GM19240 (cell line): ENCODE measurements around the gene GFRA1.
"Not testable (repeated sequence)": the region's sequence is repeated elsewhere in the genome, so short reads cannot be mapped to it uniquely, and the experiment has no call there.

Experiments
- DNase-seq: peaks from one replicate; pipeline ENCODE4 v3.0.0; 2011; ENCODE audit warnings: low spot score; ENCODE audit not compliant: insufficient read length

Gene GFRA1

DNA sequence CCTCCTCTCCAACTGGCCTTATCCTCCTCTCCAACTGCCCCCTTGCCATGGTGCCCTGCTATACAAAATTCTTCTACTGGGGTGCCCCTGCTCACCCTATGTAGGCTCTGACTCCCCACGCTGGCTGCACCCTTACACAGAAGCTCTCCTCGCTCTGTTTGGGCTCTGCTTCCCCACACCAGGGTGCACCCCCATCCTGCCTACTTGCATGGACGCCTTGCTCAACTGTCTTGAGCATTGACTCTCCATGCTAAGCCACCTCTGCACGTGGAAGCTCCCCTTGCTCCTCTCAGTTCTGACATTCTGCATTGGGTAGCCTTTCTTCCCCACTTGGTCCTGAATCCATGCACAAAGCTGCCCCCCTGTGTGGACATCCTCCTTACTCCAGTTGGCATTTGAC, 231.1 kb downstream of the GFRA1 start:
- no peak for DNase-seq

DNA sequence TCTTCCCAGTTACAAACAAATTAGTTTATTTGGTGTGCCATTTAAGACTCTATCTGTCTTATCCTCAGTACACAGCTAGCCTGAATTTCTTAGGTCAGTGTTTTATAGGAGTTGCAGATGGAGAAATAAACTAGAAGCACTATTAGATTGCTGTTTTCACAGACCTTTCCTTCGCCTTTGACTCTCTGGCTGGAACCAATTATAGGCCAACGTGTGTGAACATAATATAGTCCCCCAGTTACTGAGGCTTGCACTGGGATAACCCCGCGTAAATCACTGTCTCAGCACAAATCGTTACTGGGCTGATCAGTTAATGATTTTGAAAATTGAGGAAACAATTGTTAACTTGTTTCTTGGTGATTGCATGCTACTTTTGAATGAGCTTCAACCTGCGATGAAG, 233.4 kb downstream of the GFRA1 start:
- DNase-seq, result no peak

DNA sequence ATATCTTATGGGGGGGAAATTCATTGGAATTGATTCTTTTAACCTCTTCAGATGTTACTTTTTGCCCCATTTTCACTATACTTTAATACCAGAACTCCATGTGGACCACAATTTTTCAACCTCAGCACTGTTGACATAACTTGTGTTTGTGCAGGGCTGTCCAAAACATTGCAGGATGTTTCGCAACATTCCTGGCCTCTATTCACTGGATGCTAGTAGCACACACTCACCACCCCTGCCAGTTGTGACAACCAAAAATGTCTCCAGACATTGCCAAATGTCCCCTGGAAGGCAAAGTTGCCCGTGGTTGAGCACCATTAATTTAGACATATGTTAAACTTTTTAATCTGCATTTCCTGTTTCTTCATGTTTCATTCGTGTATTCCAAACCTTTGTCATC, 234.7 kb downstream of the GFRA1 start:
- DNase-seq, result no peak

DNA sequence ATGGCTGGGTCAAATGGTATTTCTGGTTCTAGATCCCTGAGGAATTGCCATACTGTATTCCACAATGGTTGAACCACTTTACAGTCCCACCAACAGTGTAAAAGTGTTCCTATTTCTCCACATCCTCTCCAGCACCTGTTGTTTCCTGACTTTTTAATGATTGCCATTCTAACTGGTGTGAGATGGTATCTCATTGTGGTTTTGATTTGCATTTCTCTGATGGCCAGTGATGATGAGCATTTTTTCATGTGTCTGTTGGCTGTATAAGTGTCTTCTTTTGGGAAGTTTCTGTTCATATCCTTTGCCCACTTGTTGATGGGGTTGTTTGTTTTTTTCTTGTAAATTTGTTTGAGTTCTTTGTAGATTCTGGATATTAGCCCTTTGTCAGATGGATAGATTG, 237.6 kb downstream of the GFRA1 start:
- DNase-seq, result not testable (repeated sequence)

DNA sequence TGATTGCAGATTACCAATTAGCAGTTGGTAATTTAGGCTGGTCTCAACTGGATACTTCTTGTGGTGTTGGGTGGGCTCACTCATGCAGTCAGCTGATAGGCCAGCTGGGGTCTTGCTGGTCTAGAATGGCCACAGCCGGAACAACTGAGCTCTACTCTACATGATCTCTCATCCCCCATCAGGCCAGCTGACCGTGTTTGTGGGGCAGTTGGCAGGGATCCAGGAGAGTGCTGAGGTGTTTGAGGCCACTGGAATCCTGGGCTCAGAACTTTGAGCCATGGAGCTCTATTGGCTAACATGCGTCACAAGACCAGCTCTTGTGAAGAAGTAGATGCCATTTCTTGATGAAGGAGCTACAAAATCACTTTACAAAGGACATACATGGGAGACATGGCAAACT, 242.4 kb downstream of the GFRA1 start:
- DNase-seq, result no peak

DNA sequence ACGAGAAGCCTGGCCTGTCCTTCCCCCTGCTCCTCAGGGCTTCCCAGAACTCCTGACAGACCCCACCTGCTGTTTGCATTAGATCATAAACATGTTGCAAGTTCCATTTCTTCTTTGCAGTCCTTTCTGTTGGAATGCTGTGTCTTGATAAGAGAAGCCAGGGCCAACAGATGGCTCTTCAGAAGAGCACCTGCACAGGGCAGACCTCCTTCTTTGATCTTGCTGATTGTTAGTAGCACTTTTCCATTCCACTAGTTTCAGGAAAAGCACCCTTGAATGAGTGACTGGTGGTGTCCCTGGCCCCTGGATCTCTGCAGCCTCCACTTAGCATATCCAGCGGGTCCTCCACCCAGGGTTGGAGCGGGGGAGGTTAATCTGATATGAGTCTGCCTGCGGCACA, 243.2 kb downstream of the GFRA1 start:
- no peak for DNase-seq

DNA sequence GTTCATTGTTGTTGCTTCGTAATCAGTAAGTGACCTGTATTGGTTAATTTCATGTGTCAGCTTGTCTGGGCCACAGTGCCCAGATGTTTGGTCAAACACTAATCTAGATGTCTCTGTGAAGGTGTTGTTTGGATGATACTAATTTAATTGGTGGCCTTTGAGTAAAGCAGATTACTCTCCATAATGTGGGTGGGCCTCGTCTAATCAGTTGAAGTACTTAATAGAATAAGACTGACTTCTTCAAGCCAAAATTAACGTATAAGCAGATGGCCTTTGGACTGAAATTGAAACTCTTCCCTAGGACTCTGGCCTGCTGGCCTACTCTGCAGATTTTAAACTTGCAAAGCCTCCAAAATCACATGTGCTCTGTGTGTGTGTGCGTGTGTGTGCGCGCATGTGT, 245.7 kb downstream of the GFRA1 start:
- DNase-seq, result no peak

DNA sequence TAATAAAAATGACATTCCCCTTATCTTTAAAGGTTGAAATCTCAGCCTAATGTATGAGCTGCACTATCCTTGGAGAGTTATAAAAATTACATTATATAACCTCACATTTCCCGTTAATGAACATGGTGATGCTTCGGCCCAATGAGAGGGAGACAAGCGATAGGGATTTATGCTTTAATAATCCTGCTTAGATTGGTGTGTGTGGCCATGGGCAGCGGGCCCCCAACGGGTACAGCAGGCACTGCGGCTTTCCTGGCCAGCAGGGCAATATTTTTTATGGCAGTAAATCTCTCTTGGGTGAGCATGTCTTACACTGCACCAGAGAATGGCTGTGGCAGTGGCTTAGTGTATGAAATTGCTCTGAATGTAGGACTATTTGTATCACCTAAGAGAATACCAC, 246.3 kb downstream of the GFRA1 start:
- DNase-seq, result no peak

DNA sequence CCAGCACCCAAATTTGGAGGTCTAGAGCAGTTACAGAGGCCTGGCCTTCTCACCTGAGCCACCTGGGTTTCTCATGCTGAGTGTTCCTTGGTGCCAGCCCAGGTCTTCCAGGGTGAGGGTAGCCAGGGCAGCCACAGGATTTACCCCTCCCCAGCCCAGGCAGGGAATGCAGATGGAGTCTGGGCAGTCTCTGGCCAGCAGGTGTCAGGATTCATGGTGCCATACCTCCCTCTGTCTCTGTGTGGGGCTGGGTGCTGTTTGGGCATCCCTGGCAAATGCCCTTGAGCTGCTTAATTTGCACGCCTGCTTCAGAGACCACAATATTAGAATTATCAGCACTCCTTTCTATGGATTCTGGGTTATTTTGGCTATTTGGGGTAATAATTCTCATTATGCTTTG, 246.7 kb downstream of the GFRA1 start:
- DNase-seq, result no peak

DNA sequence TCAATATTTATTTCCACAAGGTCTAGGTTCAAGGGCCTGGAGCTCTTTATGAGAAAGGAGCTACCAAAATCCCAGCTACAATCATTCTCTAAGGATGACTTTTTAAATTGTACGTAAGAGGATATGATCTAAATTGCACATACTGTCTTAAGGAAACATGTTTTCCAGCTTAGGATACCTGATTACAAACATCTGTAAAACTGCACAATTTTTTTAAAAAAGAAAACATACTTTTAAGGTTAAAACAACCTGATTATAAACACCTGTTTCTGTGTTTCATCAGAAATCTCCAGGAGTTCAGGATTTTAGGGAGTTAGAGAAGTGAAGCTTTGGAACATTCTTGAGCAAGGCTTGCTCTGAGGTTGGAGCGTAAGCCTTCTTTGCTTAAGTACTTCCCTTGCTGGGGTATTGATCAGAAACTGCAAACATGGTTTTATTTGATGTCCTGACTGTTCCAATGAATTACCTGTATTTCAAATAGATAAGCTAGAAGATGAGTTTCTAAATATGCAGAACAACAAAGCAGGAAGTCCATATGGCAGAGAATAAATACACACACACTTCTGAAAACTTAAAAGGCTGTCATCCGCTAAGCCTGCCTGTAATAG, 248.6 kb downstream of the GFRA1 start:
- no peak for DNase-seq

DNA sequence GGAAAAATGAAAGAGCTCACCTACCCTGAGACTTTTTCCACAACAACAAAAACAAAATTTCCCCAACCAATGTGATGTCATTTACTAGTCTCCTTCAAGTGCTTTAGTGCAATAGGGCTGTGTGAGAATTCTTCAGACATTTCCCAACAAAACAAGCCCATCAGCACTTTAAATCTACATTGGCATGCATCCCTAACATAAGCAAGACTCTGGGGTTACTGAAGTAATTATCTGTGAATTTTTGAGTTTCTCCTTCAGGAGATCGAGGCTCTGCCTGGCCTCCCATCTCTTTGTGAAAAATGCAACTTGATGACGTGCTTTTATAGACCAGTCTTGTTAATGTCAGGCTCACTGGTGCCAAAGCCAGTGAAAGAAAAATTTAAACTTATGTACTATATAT, 255.6 kb downstream of the GFRA1 start:
- no peak for DNase-seq

DNA sequence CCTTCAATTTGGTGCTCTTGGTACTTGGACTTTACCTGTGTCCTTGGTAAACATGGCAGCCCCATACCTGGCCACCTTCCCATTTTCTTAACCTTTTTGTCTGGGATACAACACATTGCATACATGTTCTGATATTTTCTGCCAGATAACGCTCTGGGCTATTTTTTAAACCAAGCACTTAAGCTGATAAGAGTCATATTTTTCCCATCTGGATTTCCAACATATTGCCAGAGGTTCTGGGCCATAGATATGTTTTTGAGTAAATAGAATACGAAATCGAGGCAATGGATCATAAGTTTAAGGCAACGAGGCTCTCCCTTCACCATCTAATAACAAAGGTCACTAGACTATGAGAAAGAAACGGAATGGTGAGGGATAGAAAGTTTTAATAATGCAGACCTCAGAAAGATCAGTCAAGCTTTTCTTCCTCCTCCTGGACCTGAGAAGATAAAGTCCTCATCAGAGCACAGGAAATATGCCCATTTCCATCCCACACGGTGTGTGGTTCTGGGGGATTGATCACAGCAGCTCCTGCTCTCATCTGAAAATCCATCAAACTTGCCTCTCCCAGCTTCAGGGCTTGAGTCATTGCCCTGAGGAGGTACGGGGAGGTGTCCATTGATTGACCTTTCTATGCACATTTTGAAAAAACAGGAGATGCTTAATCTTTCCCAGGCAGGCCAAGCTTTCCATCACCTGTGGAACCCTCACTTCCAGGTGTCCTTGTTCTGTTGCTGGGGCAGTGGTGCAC, 257.2 kb downstream of the GFRA1 start:
- DNase-seq, result no peak

DNA sequence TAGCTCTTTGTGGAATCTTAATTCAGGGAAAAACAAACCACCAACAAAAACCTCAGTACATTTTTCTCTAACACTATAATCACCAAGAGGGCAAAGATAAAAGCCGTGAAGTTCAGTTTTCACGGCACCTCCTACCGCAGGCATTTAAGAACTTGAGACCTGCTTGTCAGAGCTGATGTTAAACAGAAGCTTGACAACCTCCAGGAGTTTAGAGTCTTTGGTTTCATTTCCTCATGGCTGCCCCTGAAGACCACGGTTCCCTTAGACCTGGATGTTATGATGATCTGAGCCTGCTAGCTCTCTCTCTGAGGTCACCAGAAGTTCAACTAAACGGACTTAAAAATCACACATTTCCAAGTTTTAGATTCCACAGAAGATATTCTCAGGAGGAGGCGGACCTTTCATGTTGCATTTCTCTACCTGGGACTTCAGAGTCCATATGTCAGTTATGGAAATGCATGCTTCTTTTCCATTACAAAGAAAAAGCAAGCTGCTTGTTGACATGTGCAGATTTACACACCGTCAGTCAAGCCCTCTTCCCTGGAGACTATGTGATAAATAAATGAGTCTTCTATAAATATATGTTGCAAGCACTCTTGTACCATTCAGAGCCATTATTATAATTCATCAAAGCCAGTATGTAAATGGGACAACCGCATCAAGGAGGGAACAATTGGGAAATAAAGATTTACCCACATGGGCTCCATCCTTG, 258.0 kb downstream of the GFRA1 start:
- no peak for DNase-seq

DNA sequence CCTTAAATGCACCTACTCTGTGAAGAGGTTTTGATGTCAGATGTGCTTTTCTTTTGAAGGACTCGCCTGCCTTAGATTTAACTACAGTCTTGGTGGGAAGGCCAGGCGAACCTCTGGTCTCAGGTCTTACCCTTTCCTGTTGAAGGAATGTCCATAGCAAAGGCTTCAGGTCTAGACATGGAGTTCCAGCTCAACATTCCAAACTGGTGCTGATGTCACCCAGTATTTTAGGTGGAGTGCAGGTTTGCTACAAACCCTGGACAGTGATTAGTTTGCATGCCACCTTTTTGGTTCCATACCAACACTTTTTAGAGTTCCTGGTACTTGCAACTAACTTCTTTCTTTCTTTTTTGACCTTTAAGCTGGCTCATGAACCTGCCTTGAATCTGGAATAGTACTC, 258.7 kb downstream of the GFRA1 start:
- no peak for DNase-seq

DNA sequence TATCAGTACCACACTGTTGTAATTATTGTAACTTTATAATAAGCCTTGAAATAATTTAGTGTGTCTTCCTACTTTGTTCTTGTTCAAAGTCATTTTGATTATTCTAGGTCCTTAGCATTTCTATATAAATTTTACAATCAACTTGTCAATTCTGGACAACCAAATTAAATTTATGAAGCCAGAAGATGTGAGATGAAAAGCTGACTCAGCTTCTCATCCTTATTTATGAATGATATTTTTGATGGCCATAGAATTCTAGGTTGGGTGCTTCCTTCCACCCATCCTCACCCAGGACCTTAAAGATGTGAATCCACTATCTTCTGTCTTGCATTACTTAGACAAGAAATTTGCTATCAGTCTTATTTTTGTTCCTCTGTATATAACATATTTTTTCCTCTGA, 261.1 kb downstream of the GFRA1 start:
- DNase-seq, result no peak

DNA sequence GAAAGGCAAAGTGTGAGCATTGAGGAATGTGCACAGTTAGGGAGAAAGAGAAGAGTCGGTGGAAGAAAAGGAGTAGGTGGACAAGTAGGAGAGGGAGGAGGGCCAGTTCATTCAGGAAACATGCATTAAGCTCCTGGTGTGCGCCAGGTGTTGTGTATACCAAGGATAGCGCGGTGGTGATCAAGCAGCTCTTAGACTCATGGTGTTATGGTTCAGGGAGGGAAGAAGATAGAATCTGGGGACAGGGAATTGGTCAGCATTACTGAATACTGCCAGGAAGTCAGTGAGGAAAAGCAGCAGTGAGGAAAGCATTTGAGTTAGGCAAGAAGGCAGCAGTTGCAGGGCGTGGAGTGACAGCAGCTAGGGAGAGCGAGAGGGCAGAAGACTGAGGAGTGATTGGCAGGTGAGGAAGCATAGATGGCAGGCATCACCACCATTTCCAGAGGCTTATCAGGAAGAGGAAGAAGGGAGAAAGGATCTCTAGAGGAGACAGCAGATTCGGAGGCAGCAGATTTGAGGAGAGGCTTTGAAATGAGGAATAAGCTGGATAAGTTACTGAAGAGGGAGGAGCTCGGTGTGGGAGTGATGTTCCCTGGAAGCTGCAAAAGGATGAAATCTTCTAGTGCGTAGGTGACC, 265.6 kb downstream of the GFRA1 start:
- no peak for DNase-seq
